Measurements from ENCODE around the gene KCNJ15. TPM values are rescaled to one million over a fixed set of nuclear protein-coding genes. Genes with fewer than 3 reads are reported as not detected.
A peak's percentile ranks its signal among the peaks of the same experiment; 100 is the strongest.

Gene KCNJ15
- total RNA-seq, 1 donor from 2014 or later: 2.1 TPM

GRCh38 chr21:38334866-38335265 is 78.1 kb downstream of the KCNJ15 start:
- no peak for FAIRE-seq
- Histone ChIP-seq H3K36me3 (ENCODE audit: control insufficient read depth, insufficient read depth, low read length) (no peaks in the 10 kb centered on the region), H3K4me3 (ENCODE audit: low read depth, low read length) (no peak overlapping the region), H3K27me3 (ENCODE audit: control insufficient read depth, insufficient read depth, low read length) (no peaks in the 10 kb centered on the region)
- no peak for DNase-seq (ENCODE audit: low read depth)
- TF ChIP-seq, protein P1, sequence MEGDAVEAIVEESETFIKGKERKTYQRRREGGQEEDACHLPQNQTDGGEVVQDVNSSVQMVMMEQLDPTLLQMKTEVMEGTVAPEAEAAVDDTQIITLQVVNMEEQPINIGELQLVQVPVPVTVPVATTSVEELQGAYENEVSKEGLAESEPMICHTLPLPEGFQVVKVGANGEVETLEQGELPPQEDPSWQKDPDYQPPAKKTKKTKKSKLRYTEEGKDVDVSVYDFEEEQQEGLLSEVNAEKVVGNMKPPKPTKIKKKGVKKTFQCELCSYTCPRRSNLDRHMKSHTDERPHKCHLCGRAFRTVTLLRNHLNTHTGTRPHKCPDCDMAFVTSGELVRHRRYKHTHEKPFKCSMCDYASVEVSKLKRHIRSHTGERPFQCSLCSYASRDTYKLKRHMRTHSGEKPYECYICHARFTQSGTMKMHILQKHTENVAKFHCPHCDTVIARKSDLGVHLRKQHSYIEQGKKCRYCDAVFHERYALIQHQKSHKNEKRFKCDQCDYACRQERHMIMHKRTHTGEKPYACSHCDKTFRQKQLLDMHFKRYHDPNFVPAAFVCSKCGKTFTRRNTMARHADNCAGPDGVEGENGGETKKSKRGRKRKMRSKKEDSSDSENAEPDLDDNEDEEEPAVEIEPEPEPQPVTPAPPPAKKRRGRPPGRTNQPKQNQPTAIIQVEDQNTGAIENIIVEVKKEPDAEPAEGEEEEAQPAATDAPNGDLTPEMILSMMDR (IDR thresholded peaks at IDR 0.05; ENCODE audit: insufficient read depth, low read length, severe bottlenecking): no peak

GRCh38 chr21:38337793-38338192 is 81.0 kb downstream of the KCNJ15 start:
- TF ChIP-seq, protein P1 (IDR thresholded peaks at IDR 0.05; ENCODE audit: insufficient read depth, low read length, severe bottlenecking): no peak

DNA sequence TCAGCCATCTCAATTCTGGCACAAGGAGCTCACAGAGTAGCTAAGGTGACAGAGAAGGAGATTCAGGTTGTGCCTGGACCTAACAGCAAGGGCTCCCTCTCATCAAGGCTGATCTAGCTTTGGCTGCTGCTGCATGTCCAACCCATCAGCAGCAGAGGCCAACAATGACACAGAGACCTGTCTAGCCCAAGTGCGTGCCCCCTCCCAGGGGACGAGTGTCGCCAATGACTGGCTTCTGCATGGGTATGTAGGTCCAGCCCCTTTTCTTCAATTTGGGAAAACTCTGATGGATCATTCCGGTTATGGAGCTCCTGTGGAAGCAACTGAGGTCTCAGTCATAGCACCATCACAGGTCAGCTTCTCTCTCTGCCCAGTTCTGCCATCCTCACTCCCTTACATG is 83.3 kb downstream of the KCNJ15 start:
- H3K4me3 ChIP-seq (ENCODE audit: low read depth, low read length): no peak overlapping the region
- peak; percentile 50 for FAIRE-seq
- no peaks in the 10 kb centered on the region for H3K27me3 ChIP-seq (ENCODE audit: control insufficient read depth, insufficient read depth, low read length)
- TF ChIP-seq, protein P1 (IDR thresholded peaks at IDR 0.05; ENCODE audit: insufficient read depth, low read length, severe bottlenecking): no peak
- no peaks in the 10 kb centered on the region for H3K36me3 ChIP-seq (ENCODE audit: control insufficient read depth, insufficient read depth, low read length)
- DNase-seq (ENCODE audit: low read depth): no peak

More at GRCh38 chr21:38337793-38338192, 81.0 kb downstream of the KCNJ15 start:
- Histone ChIP-seq H3K36me3 (ENCODE audit: control insufficient read depth, insufficient read depth, low read length) (no peaks in the 10 kb centered on the region), H3K27me3 (ENCODE audit: control insufficient read depth, insufficient read depth, low read length) (no peaks in the 10 kb centered on the region), H3K4me3 (ENCODE audit: low read depth, low read length) (no peak overlapping the region)
- DNase-seq (ENCODE audit: low read depth) (peak; percentile 93), FAIRE-seq (no peak)

DNA sequence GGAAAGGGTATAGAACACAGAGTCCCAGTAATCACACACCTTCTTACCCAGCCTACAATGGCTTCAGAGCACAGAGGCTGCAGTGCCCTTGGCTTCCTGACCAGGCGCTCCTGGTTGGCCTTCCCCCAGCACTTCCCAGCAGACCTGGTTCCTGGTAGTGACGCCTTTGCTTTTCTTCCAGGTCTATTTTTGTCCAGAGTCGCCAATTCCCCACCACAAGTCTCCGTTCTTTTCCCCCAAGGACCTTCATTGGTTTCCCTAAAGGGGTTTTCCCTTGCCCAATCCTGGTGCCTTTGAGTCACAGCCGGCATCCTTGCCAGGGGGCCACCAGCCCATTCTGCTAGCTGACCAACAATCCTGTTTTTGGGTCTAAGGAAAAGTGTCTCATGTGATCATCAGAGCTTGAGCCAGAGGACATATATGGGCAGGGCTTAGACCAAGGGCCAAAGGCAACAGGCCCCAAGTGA is 84.8 kb downstream of the KCNJ15 start:
- Histone ChIP-seq H3K4me3 (ENCODE audit: low read depth, low read length) (no peak overlapping the region), H3K27me3 (ENCODE audit: control insufficient read depth, insufficient read depth, low read length) (no peaks in the 10 kb centered on the region), H3K36me3 (ENCODE audit: control insufficient read depth, insufficient read depth, low read length) (no peaks in the 10 kb centered on the region)
- DNase-seq (ENCODE audit: low read depth) (no peak), FAIRE-seq (peak; percentile 80)
- TF ChIP-seq, protein P1 (IDR thresholded peaks at IDR 0.05; ENCODE audit: insufficient read depth, low read length, severe bottlenecking): no peak

DNA sequence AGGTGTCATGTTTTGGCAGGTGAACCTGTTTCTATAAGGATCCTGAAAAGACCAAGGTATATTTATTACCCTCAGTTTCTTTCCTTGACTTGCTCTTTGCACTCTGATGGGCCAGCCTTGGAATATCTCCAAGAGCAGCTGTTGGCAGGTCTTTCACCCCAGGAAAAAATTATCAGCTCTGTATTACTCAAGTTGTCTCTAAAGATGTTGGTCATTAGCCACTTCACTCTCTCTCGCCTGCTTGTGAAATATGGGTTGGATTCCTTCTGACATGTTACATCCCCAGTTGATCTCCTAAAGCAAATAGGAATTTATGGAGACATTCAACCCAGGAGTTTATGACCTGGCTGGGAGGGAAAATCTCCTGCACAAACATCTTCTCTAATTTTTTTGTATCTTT is 85.9 kb downstream of the KCNJ15 start:
- no peak for FAIRE-seq
- TF ChIP-seq, protein P1 (IDR thresholded peaks at IDR 0.05; ENCODE audit: insufficient read depth, low read length, severe bottlenecking): no peak

DNA sequence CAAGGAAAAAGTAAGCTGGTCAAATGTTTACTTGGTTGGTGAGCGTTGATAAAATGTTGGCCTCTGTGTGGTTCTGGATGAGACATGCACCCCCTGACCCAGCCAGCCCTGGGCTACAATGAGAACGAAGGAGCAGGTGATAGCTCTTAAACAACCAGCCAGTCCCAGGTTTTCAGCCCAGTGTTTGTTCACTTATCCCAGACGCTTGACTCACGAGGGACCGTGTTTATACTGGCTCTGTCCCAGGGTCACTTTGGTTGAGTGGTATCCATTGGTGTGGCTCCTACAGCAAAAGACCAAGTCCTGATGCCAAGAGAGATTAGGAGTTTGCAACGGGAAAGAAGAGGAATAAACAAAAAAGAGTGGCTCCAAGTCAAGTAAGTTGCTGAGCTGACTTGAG is 86.9 kb downstream of the KCNJ15 start:
- no peaks in the 10 kb centered on the region for H3K36me3 ChIP-seq (ENCODE audit: control insufficient read depth, insufficient read depth, low read length)
- DNase-seq (ENCODE audit: low read depth) (peak; percentile 77), FAIRE-seq (peak; percentile 94)
- H3K4me3 ChIP-seq (ENCODE audit: low read depth, low read length): no peak overlapping the region
- TF ChIP-seq, protein P1 (IDR thresholded peaks at IDR 0.05; ENCODE audit: insufficient read depth, low read length, severe bottlenecking): no peak
- H3K27me3 ChIP-seq (ENCODE audit: control insufficient read depth, insufficient read depth, low read length): no peaks in the 10 kb centered on the region

More for the DNA sequence above, 85.9 kb downstream of the KCNJ15 start:
- H3K4me3 ChIP-seq (ENCODE audit: low read depth, low read length): no peak overlapping the region
- H3K36me3 ChIP-seq (ENCODE audit: control insufficient read depth, insufficient read depth, low read length): no peaks in the 10 kb centered on the region
- DNase-seq (ENCODE audit: low read depth): no peak
- H3K27me3 ChIP-seq (ENCODE audit: control insufficient read depth, insufficient read depth, low read length): no peaks in the 10 kb centered on the region

Measured in bronchial epithelial cell (primary cell).